ENCODE data around the gene SNRNP70. TPM values are rescaled to one million over a fixed set of nuclear protein-coding genes. Genes with fewer than 3 reads are reported as not detected.
"Not testable (repeated sequence)": the region's sequence is repeated elsewhere in the genome, so short reads cannot be mapped to it uniquely, and the experiment has no call there.

Gene SNRNP70
- total and polyA plus RNA-seq, 2 donors (not counting 1 experiment from before 2014, with no cell fraction given) = 72.2 to 142 TPM

GRCh38 chr19:49039736-49040135 lies 45.5 kb upstream of the SNRNP70 start:
- H3K4me2 ChIP-seq (ENCODE audit: extremely low read depth, insufficient read depth, low read length); H3K36me3 ChIP-seq (ENCODE audit: control insufficient read depth, insufficient read depth, low read length); H3K9ac ChIP-seq (ENCODE audit: insufficient read depth, low read length): not testable (repeated sequence)

GRCh38 chr19:49042177-49042576 lies 43.1 kb upstream of the SNRNP70 start:
- peak in 1 of 2 donors; percentile 71 for DNase-seq (ENCODE audit: low read depth in 2 of 2)
- Histone ChIP-seq H3K4me3 (replicated peaks in 1 of 4; ENCODE audit: control extremely low read depth in 1 of 4, insufficient read depth in 1 of 4, low read depth in 3 of 4, low read length in 4 of 4) (no peak overlapping the region), H3K79me2 (ENCODE audit: control insufficient read depth, insufficient read depth, low read length) (no peaks in the 10 kb centered on the region), H4K20me1 (ENCODE audit: control insufficient read depth, extremely low read depth, insufficient read depth, low read length) (no peaks in the 10 kb centered on the region), H3K4me1 (ENCODE audit: control insufficient read depth, extremely low read depth, insufficient read depth, low read length) (no peaks in the 10 kb centered on the region), H3K9me3 (ENCODE audit: control insufficient read depth, insufficient read depth, low read depth, low read length) (no peaks in the 10 kb centered on the region), H3K9ac (ENCODE audit: insufficient read depth, low read length) (no peak overlapping the region), H2AFZ (ENCODE audit: low read length) (no peak overlapping the region), H3K4me2 (ENCODE audit: extremely low read depth, insufficient read depth, low read length) (no peak overlapping the region), H3K27ac (ENCODE audit: insufficient read depth, low read length) (no peak overlapping the region), H3K27me3 (ENCODE audit: control insufficient read depth, insufficient read depth, low read length) (no peaks in the 10 kb centered on the region), H3K36me3 (ENCODE audit: control insufficient read depth, insufficient read depth, low read length) (no peaks in the 10 kb centered on the region)
- no peak for TF ChIP-seq CTCF (conservative IDR thresholded peaks at IDR 0.05 in 1 of 2, IDR thresholded peaks at IDR 0.05 in 1 of 2; ENCODE audit: low read depth in 1 of 2, low read length in 2 of 2)
- TF ChIP-seq EZH2 (IDR thresholded peaks at IDR 0.05; ENCODE audit: low read length, missing control alignments) = no peak

More at GRCh38 chr19:49039736-49040135, 45.5 kb upstream of the SNRNP70 start:
- H3K27ac ChIP-seq (ENCODE audit: insufficient read depth, low read length); DNase-seq (ENCODE audit: low read depth in 2 of 2); H3K4me3 ChIP-seq (replicated peaks in 1 of 4; ENCODE audit: control extremely low read depth in 1 of 4, insufficient read depth in 1 of 4, low read depth in 3 of 4, low read length in 4 of 4); H3K4me1 ChIP-seq (ENCODE audit: control insufficient read depth, extremely low read depth, insufficient read depth, low read length); H3K79me2 ChIP-seq (ENCODE audit: control insufficient read depth, insufficient read depth, low read length); H4K20me1 ChIP-seq (ENCODE audit: control insufficient read depth, extremely low read depth, insufficient read depth, low read length); H3K27me3 ChIP-seq (ENCODE audit: control insufficient read depth, insufficient read depth, low read length); H2AFZ ChIP-seq (ENCODE audit: low read length); H3K9me3 ChIP-seq (ENCODE audit: control insufficient read depth, insufficient read depth, low read depth, low read length): not testable (repeated sequence)

- not testable (repeated sequence) for H3K36me3 ChIP-seq (ENCODE audit: control insufficient read depth, insufficient read depth, low read length); H3K4me1 ChIP-seq (ENCODE audit: control insufficient read depth, extremely low read depth, insufficient read depth, low read length); H3K27me3 ChIP-seq (ENCODE audit: control insufficient read depth, insufficient read depth, low read length); H3K4me3 ChIP-seq (replicated peaks in 1 of 4; ENCODE audit: control extremely low read depth in 1 of 4, insufficient read depth in 1 of 4, low read depth in 3 of 4, low read length in 4 of 4); H3K9me3 ChIP-seq (ENCODE audit: control insufficient read depth, insufficient read depth, low read depth, low read length); H2AFZ ChIP-seq (ENCODE audit: low read length); H3K9ac ChIP-seq (ENCODE audit: insufficient read depth, low read length); H3K4me2 ChIP-seq (ENCODE audit: extremely low read depth, insufficient read depth, low read length); H3K27ac ChIP-seq (ENCODE audit: insufficient read depth, low read length); H3K79me2 ChIP-seq (ENCODE audit: control insufficient read depth, insufficient read depth, low read length); H4K20me1 ChIP-seq (ENCODE audit: control insufficient read depth, extremely low read depth, insufficient read depth, low read length); DNase-seq (ENCODE audit: low read depth in 2 of 2)
These were observed 42.6 kb upstream of the SNRNP70 start for GRCh38 chr19:49042666-49043065.

- H3K4me1 ChIP-seq (ENCODE audit: control insufficient read depth, extremely low read depth, insufficient read depth, low read length); H3K79me2 ChIP-seq (ENCODE audit: control insufficient read depth, insufficient read depth, low read length); H3K4me3 ChIP-seq (replicated peaks in 1 of 4; ENCODE audit: control extremely low read depth in 1 of 4, insufficient read depth in 1 of 4, low read depth in 3 of 4, low read length in 4 of 4); H4K20me1 ChIP-seq (ENCODE audit: control insufficient read depth, extremely low read depth, insufficient read depth, low read length); H3K36me3 ChIP-seq (ENCODE audit: control insufficient read depth, insufficient read depth, low read length); H3K27me3 ChIP-seq (ENCODE audit: control insufficient read depth, insufficient read depth, low read length); H2AFZ ChIP-seq (ENCODE audit: low read length); H3K9ac ChIP-seq (ENCODE audit: insufficient read depth, low read length); H3K9me3 ChIP-seq (ENCODE audit: control insufficient read depth, insufficient read depth, low read depth, low read length); DNase-seq (ENCODE audit: low read depth in 2 of 2); H3K27ac ChIP-seq (ENCODE audit: insufficient read depth, low read length); H3K4me2 ChIP-seq (ENCODE audit: extremely low read depth, insufficient read depth, low read length): not testable (repeated sequence)
These were observed 41.7 kb upstream of the SNRNP70 start, which contains the start of gene CGB5 for GRCh38 chr19:49043548-49043947. Gene CGB5 (plus strand): TSS chr19:49043848. CDS start chr19:49044210, 362 bp downstream.

GRCh38 chr19:49049011-49049410 lies 36.2 kb upstream of the SNRNP70 start, which contains the start of gene CGB8:
Gene CGB8 (minus strand): TSS chr19:49049111. CDS start chr19:49048739, 372 bp downstream.
- not testable (repeated sequence) for H3K4me1 ChIP-seq (ENCODE audit: control insufficient read depth, extremely low read depth, insufficient read depth, low read length); H3K79me2 ChIP-seq (ENCODE audit: control insufficient read depth, insufficient read depth, low read length); H3K27me3 ChIP-seq (ENCODE audit: control insufficient read depth, insufficient read depth, low read length); DNase-seq (ENCODE audit: low read depth in 2 of 2); H3K4me2 ChIP-seq (ENCODE audit: extremely low read depth, insufficient read depth, low read length); H3K27ac ChIP-seq (ENCODE audit: insufficient read depth, low read length); H3K4me3 ChIP-seq (replicated peaks in 1 of 4; ENCODE audit: control extremely low read depth in 1 of 4, insufficient read depth in 1 of 4, low read depth in 3 of 4, low read length in 4 of 4); H3K9me3 ChIP-seq (ENCODE audit: control insufficient read depth, insufficient read depth, low read depth, low read length); H2AFZ ChIP-seq (ENCODE audit: low read length); H3K36me3 ChIP-seq (ENCODE audit: control insufficient read depth, insufficient read depth, low read length); H4K20me1 ChIP-seq (ENCODE audit: control insufficient read depth, extremely low read depth, insufficient read depth, low read length); H3K9ac ChIP-seq (ENCODE audit: insufficient read depth, low read length)

GRCh38 chr19:49049834-49050233 lies 35.4 kb upstream of the SNRNP70 start:
- H4K20me1 ChIP-seq (ENCODE audit: control insufficient read depth, extremely low read depth, insufficient read depth, low read length); H3K36me3 ChIP-seq (ENCODE audit: control insufficient read depth, insufficient read depth, low read length); H3K4me2 ChIP-seq (ENCODE audit: extremely low read depth, insufficient read depth, low read length); H3K4me3 ChIP-seq (replicated peaks in 1 of 4; ENCODE audit: control extremely low read depth in 1 of 4, insufficient read depth in 1 of 4, low read depth in 3 of 4, low read length in 4 of 4); H3K9me3 ChIP-seq (ENCODE audit: control insufficient read depth, insufficient read depth, low read depth, low read length); H3K27ac ChIP-seq (ENCODE audit: insufficient read depth, low read length); H3K27me3 ChIP-seq (ENCODE audit: control insufficient read depth, insufficient read depth, low read length); H3K79me2 ChIP-seq (ENCODE audit: control insufficient read depth, insufficient read depth, low read length); DNase-seq (ENCODE audit: low read depth in 2 of 2); H3K9ac ChIP-seq (ENCODE audit: insufficient read depth, low read length); H3K4me1 ChIP-seq (ENCODE audit: control insufficient read depth, extremely low read depth, insufficient read depth, low read length); H2AFZ ChIP-seq (ENCODE audit: low read length): not testable (repeated sequence)
